NCI-H526 (cell line): ENCODE results near the gene PPOX.

Source experiments
- DNase-seq, 2 experiments: peaks; one replicate each; lab custom pipeline; 2025; lab: John Stamatoyannopoulos, UW

Gene PPOX

GRCh38 chr1:161165742-161166668, at the start of gene PPOX:
TSS of gene PPOX (plus strand) at chr1:161166426. CDS start at chr1:161166848, 422 bp downstream.
- DNase-seq: peak; percentile 99 to 100

- DNase-seq: peak; percentile 79 to 97
Measured at GRCh38 chr1:161117759-161118581, 48.3 kb upstream of the PPOX start, which contains the start of the genes NIT1 and PFDN2. TSS of gene NIT1 (plus strand) at chr1:161118105. CDS start at chr1:161118177, 72 bp downstream. TSS of gene PFDN2 (minus strand) at chr1:161118037. CDS start at chr1:161118026, 11 bp downstream.

GRCh38 chr1:161119092-161119903, 46.9 kb upstream of the PPOX start:
- DNase-seq: peak; percentile 27 to 48

GRCh38 chr1:161121042-161121650, 45.1 kb upstream of the PPOX start:
- no peak for DNase-seq

GRCh38 chr1:161121834-161122233, 44.4 kb upstream of the PPOX start:
- no peak for DNase-seq

- no peak for DNase-seq
Measured at GRCh38 chr1:161122967-161123366, 43.3 kb upstream of the PPOX start.

GRCh38 chr1:161127649-161128048, 38.6 kb upstream of the PPOX start:
- DNase-seq: no peak

GRCh38 chr1:161128591-161129420, 37.4 kb upstream of the PPOX start:
- DNase-seq: no peak

GRCh38 chr1:161130266-161130665, 36.0 kb upstream of the PPOX start:
- no peak for DNase-seq

- peak in 1 of 2 experiments; percentile 43 for DNase-seq
Measured at GRCh38 chr1:161131523-161132409, 34.5 kb upstream of the PPOX start.

GRCh38 chr1:161132410-161133219, 33.6 kb upstream of the PPOX start, which contains the start of gene DEDD:
TSS of gene DEDD (minus strand) at chr1:161132667. CDS start at chr1:161124462, 8,205 bp downstream.
- peak; percentile 98 to 99 for DNase-seq

- peak in 1 of 2 experiments; percentile 67 for DNase-seq
Measured at GRCh38 chr1:161133220-161133740, 32.9 kb upstream of the PPOX start.

- DNase-seq: no peak
Measured at GRCh38 chr1:161137881-161138280, 28.3 kb upstream of the PPOX start.

GRCh38 chr1:161138431-161138830, 27.8 kb upstream of the PPOX start:
- no peak for DNase-seq

GRCh38 chr1:161139766-161140165, 26.5 kb upstream of the PPOX start:
- DNase-seq: peak; percentile 37 to 77

- DNase-seq: no peak
Measured at GRCh38 chr1:161140755-161141400, 25.3 kb upstream of the PPOX start.

- no peak for DNase-seq
Measured at GRCh38 chr1:161145832-161146231, 20.4 kb upstream of the PPOX start.
